Kidney (tissue), 14 donors: ENCODE data around the gene SVOPL. TPM values are rescaled to one million over a fixed set of nuclear protein-coding genes. Genes with fewer than 3 reads are reported as not detected.
A peak's percentile ranks its signal among the peaks of the same experiment; 100 is the strongest.

Experiments used
- DNase-seq, 5 donors: peaks; one replicate each; pipeline ENCODE4 v3.0.0-alpha.2; 2013 to 2020
- FAIRE-seq: peaks from 2 replicates; lab custom pipeline; 2012; peaks lifted over from hg19 to GRCh38; lab: Jason Lieb, UNC
- H3K27ac ChIP-seq, 2 donors: one replicate each; pipeline ENCODE4 v1.7.0; 2013; ENCODE audit warnings: low read depth in 2 of 2, low read length in 2 of 2, inconsistent platforms in 1 of 2
- H3K27me3 ChIP-seq: one replicate; pipeline ENCODE4 v1.7.1; 2013; ENCODE audit warnings: low read length, inconsistent platforms; ENCODE audit not compliant: control insufficient read depth, insufficient read depth
- H3K36me3 ChIP-seq, 3 donors: one replicate each; pipeline versions ENCODE4 v1.7.0 to v1.7.1; 2013; ENCODE audit warnings: low read length in 3 of 3, control low read depth in 1 of 3, inconsistent platforms in 1 of 3; ENCODE audit not compliant: insufficient read depth in 3 of 3, control insufficient read depth in 2 of 3
- H3K4me1 ChIP-seq, 3 donors: one replicate each; pipeline versions ENCODE4 v1.7.0 to v1.7.1; 2013; ENCODE audit warnings: low read length in 3 of 3, inconsistent platforms in 1 of 3, low read depth in 1 of 3; ENCODE audit not compliant: control insufficient read depth in 2 of 3, insufficient read depth in 2 of 3
- H3K4me3 ChIP-seq, 3 donors: one replicate each; pipeline versions ENCODE4 v1.7.0 to v1.8.1; 2013; ENCODE audit warnings: low read length in 3 of 3, control low read depth in 1 of 3, inconsistent platforms in 1 of 3
- H3K9ac ChIP-seq, 3 donors: one replicate each; pipeline versions ENCODE4 v1.7.0 to v1.7.1; 2013; ENCODE audit warnings: low read length in 3 of 3, control low read depth in 1 of 3, inconsistent platforms in 1 of 3
- H3K9me3 ChIP-seq, 3 donors: one replicate each; pipeline versions ENCODE4 v1.7.0 to v1.7.1; 2013; ENCODE audit warnings: low read length in 3 of 3, control low read depth in 1 of 3, inconsistent platforms in 1 of 3; ENCODE audit not compliant: control insufficient read depth in 2 of 3, insufficient read depth in 1 of 3
- intact Hi-C: fragments of 100-400 bp; cut with DNase I; formaldehyde crosslinking; loops from one replicate; pipeline ENCODE4 v1.11.1; 2022
- polyA plus RNA-seq: library from polyadenylated mRNA; stranded (reverse); fragments of 350-450 nt; fragmentation: Illumina TruSeq; extraction: RNeasy Lipid Tissue Mini Kit (QIAGEN cat#74804); gene quantifications from one replicate; pipeline ENCODE4 v1.2.3, GENCODE V29; 2014; ENCODE audit warnings: low read depth, low replicate concordance; ENCODE audit not compliant: insufficient read depth
- total RNA-seq: library from RNA; stranded (reverse); fragmentation: NEBNext Ultra II Directional; extraction: Animal tissue kit (Norgen Biotek cat#: 25700); gene quantifications from one replicate; pipeline ENCODE4 v1.2.1, GENCODE V29; 2021
- TF ChIP-seq, protein P1 (sequence below): IDR thresholded peaks from 3 replicates; pipeline ENCODE4 v1.5.1; 2012; ENCODE audit warnings: mild to moderate bottlenecking, moderate library complexity, borderline replicate concordance; ENCODE audit not compliant: insufficient read depth; ENCODE audit errors: extremely low read depth
- donor health status: control.
- donor health status: control.
- donor health status: control.
- donor health status: control.
- donor health status: control.
- donor health status: DM: yes; HTN: yes; CAD: no.
- donor health status: Normal renal cell carcinoma (clear cell type).

SVOPL gene
- total and polyA plus RNA-seq, 2 donors from 2014 or later, result 2.4 to 5.1 TPM

DNA sequence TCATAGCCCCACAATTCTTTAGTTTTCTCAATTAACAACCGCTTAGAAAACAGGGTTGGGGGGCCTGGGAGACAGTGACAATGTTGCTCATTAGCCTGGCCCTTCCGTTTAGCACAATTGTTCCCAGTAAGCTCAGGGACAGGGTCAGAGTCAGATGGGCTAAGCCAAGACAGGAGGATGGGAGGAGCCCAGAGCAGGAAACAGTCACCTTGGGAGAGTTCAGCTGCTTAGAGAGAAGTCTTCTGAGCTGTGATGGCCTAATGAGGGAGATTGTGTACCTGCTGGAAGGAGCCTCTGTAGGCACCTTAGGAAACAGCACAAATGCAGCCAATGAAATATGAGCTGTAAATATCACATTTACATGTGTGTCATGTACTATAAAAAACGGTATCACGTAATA, 35.9 kb downstream of the SVOPL start:
- no peak overlapping the region for H3K4me3 ChIP-seq
- H3K9me3 ChIP-seq, result no peaks in the 10 kb centered on the region
- no peak for FAIRE-seq
- no peak overlapping the region for H3K27ac ChIP-seq
- peaks cover 0 to 6% (median 0%) of the 10 kb centered on the region in 3 donors for H3K4me1 ChIP-seq
- TF ChIP-seq, protein P1, sequence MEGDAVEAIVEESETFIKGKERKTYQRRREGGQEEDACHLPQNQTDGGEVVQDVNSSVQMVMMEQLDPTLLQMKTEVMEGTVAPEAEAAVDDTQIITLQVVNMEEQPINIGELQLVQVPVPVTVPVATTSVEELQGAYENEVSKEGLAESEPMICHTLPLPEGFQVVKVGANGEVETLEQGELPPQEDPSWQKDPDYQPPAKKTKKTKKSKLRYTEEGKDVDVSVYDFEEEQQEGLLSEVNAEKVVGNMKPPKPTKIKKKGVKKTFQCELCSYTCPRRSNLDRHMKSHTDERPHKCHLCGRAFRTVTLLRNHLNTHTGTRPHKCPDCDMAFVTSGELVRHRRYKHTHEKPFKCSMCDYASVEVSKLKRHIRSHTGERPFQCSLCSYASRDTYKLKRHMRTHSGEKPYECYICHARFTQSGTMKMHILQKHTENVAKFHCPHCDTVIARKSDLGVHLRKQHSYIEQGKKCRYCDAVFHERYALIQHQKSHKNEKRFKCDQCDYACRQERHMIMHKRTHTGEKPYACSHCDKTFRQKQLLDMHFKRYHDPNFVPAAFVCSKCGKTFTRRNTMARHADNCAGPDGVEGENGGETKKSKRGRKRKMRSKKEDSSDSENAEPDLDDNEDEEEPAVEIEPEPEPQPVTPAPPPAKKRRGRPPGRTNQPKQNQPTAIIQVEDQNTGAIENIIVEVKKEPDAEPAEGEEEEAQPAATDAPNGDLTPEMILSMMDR, result no peak
- intact Hi-C loops, result no loop called here
- H3K27me3 ChIP-seq, result no peaks in the 10 kb centered on the region
- H3K36me3 ChIP-seq, result no peaks in the 10 kb centered on the region
- no peak overlapping the region for H3K9ac ChIP-seq
- DNase-seq, result no peak

DNA sequence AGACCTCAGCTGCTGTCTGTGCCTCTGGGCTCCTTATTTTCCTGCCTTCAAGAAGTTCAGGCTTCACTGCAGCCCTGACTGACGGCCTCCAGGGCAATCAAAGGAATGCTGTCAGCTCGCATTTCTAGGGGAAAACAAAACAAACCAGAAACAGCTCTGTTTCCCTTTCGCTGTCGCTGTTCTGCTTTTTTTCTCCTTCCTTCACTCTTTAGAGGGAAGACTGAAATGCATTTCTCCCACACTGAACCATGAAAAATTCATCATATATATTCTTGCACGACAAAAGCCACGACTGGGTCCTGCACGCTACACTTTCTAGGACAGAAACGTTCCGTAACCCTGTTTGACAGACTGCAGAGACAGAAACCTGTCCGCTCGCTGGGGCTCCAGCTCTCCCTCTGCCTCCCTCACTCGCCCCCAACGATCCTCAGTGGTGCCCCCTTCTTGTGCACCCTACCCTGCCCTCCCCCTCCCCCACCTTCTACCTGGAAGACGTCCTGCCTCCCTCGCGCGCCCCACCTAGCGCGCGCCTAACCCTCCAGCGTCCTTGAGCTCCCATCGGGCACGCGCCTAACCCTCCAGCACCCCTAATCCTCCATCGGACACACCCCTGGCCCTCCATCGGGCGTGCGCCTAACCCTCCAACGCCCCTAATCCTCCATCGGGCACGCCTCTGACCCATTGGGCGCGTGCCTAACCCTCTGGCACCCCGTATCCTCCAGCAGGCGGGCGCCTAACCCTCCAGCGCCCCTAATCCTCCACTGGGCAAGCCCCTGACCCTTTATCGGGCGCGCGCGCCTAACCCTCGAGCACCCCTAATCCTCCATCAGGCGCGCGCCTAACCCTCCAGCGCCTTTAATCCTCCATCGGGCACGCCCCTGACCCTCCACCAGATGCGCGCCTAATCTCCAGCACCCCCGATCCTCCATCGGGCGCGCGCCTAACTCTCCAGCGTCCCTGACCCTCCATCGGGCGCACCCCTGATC, 37.1 kb downstream of the SVOPL start:
- Histone ChIP-seq H3K27ac (peak overlapping the region in 1 of 2 donors; percentile 43), H3K9me3 (no peaks in the 10 kb centered on the region), H3K36me3 (no peaks in the 10 kb centered on the region), H3K4me3 (peak overlapping the region; percentile 54 to 67 (median 58)), H3K4me1 (peaks cover 0 to 6% (median 0%) of the 10 kb centered on the region in 3 donors), H3K27me3 (no peaks in the 10 kb centered on the region), H3K9ac (peak overlapping the region in 2 of 3 donors; percentile 25 to 34)
- intact Hi-C loops, result no loop called here
- FAIRE-seq (no peak), DNase-seq (peak; percentile 55 to 91 (median 83))
- TF ChIP-seq, protein P1, result no peak

DNA sequence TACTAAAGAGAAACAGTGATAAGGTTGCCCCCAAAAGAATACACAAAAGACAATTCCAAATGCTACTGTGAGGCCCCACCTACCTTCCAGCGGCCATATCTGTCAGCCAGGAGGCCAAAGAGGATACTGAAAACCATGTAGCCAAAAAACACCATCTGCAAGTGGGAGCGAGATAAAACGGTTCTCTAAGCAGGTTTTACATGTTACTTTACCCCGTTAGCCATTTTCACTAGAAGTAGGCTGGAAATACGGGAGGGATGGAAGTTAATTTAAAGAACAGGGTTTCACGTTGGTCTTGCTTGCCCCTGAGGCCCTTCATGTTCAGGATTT, 38.2 kb downstream of the SVOPL start:
- no peaks in the 10 kb centered on the region for H3K9me3 ChIP-seq
- TF ChIP-seq, protein P1, result no peak
- intact Hi-C loops, result no loop called here
- no peaks in the 10 kb centered on the region for H3K27me3 ChIP-seq
- DNase-seq, result no peak
- no peak overlapping the region for H3K27ac ChIP-seq
- no peak for FAIRE-seq
- no peak overlapping the region for H3K4me3 ChIP-seq
- H3K36me3 ChIP-seq, result no peaks in the 10 kb centered on the region
- H3K4me1 ChIP-seq, result peaks cover 0 to 6% (median 0%) of the 10 kb centered on the region in 3 donors
- no peak overlapping the region for H3K9ac ChIP-seq
